Mammary epithelial cell (primary cell): ENCODE data around the gene BDP1.
"Not testable (repeated sequence)": the region's sequence is repeated elsewhere in the genome, so short reads cannot be mapped to it uniquely, and the experiment has no call there.

ENCODE experiments used
- EZH2 ChIP-seq: IDR thresholded peaks from 2 replicates; pipeline ENCODE4 v1.6.1; 2012; ENCODE audit warnings: low read length, inconsistent platforms, borderline replicate concordance
- TF ChIP-seq, protein P1 (sequence below), 2 donors: IDR thresholded peaks in 1 of 2; conservative IDR thresholded peaks in 1 of 2; 2 replicates each; pipeline ENCODE4 v1.5.1; 2011 to 2012; ENCODE audit warnings: inconsistent platforms in 2 of 2, low read length in 2 of 2, mild to moderate bottlenecking in 2 of 2, control low read depth in 1 of 2, low read depth in 1 of 2; ENCODE audit not compliant: insufficient read depth in 1 of 2; ENCODE audit errors: extremely low read depth in 1 of 2

DNA sequence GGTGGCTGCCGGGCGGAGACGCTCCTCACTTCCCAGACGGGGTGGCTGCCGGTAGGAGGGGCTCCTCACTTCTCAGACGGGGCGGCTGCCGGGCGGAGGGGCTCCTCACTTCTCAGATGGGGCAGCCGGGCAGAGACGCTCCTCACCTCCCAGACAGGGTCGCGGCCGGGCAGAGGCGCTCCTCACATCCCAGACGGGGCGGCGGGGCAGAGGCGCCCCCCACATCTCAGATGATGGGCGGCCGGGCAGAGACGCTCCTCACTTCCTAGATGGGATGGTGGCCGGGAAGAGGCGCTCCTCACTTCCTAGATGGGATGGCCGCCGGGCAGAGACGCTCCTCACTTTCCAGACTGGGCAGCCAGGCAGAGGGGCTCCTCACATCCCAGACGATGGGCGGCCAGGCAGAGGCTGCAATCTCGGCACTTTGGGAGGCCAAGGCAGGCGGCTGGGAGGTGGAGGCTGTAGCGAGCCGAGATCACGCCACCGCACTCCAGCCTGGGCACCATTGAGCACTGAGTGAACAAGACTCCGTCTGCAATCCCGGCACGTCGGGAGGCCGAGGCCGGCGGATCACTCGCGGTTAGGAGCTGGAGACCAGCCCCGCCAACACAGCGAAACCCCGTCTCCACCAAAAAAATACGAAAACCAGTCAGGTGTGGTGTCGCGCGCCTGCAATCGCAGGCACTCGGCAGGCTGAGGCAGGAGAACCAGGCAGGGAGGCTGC lies 96.7 kb downstream of the BDP1 start:
- TF ChIP-seq, protein P1, sequence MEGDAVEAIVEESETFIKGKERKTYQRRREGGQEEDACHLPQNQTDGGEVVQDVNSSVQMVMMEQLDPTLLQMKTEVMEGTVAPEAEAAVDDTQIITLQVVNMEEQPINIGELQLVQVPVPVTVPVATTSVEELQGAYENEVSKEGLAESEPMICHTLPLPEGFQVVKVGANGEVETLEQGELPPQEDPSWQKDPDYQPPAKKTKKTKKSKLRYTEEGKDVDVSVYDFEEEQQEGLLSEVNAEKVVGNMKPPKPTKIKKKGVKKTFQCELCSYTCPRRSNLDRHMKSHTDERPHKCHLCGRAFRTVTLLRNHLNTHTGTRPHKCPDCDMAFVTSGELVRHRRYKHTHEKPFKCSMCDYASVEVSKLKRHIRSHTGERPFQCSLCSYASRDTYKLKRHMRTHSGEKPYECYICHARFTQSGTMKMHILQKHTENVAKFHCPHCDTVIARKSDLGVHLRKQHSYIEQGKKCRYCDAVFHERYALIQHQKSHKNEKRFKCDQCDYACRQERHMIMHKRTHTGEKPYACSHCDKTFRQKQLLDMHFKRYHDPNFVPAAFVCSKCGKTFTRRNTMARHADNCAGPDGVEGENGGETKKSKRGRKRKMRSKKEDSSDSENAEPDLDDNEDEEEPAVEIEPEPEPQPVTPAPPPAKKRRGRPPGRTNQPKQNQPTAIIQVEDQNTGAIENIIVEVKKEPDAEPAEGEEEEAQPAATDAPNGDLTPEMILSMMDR (conservative IDR thresholded peaks at IDR 0.05 in 1 of 2, IDR thresholded peaks at IDR 0.05 in 1 of 2; ENCODE audit: extremely low read depth in 1 of 2, insufficient read depth in 1 of 2, low read depth in 1 of 2, low read length in 2 of 2), result not testable (repeated sequence)
- not testable (repeated sequence) for TF ChIP-seq EZH2
